Gastrocnemius medialis (tissue), 4 donors: ENCODE measurements around the gene SCNN1B. TPM values are rescaled to one million over a fixed set of nuclear protein-coding genes. Genes with fewer than 3 reads are reported as not detected.

ENCODE experiments used
- ATAC-seq, 2 donors: fragments of 150-250 bp; one replicate each; pipeline ENCODE4 v1.9.1; 2016
- DNase-seq, 2 donors: peaks; one replicate each; pipeline ENCODE4 v3.0.0-alpha.2; 2019
- H3K27ac ChIP-seq, 4 donors: fragments of 200-600 bp; sonication (generic); 1 replicate in 1 of 4; 2 replicates in 3 of 4; pipeline ENCODE4 v1.5.1; 2016 to 2018; ENCODE audit warnings: mild to moderate bottlenecking in 2 of 4, moderate library complexity in 1 of 4
- H3K27me3 ChIP-seq, 3 donors: fragments of 200-600 bp; sonication (generic) in 2 of 3; 1 replicate in 1 of 3; 2 replicates in 2 of 3; pipeline versions ENCODE4 v1.5.1 to v1.6.0; 2016 to 2019; ENCODE audit warnings: mild to moderate bottlenecking in 1 of 3, moderate library complexity in 1 of 3
- H3K36me3 ChIP-seq, 2 donors: fragments of 200-600 bp; sonication (generic) in 1 of 2; one replicate each; pipeline ENCODE4 v1.5.1; 2017 to 2018
- H3K4me1 ChIP-seq, 2 donors: fragments of 200-600 bp; sonication (generic) in 1 of 2; one replicate each; pipeline ENCODE4 v1.5.1; 2016 to 2017; ENCODE audit warnings: mild to moderate bottlenecking in 2 of 2
- H3K4me3 ChIP-seq, 4 donors: fragments of 200-600 bp; sonication (generic) in 3 of 4; 1 replicate in 1 of 4; 2 replicates in 3 of 4; pipeline ENCODE4 v1.5.1; 2016 to 2019; ENCODE audit warnings: mild to moderate bottlenecking in 2 of 4
- H3K9me3 ChIP-seq, 3 donors: fragments of 200-600 bp; sonication (generic) in 2 of 3; 1 replicate in 1 of 3; 2 replicates in 2 of 3; pipeline ENCODE4 v1.5.1; 2016 to 2019
- POLR2A ChIP-seq, 2 donors: fragments of 450-650 bp; IDR thresholded peaks; one replicate each; pipeline ENCODE4 v1.6.1; 2017; ENCODE audit warnings: antibody characterized with exemption in 2 of 2, mild to moderate bottlenecking in 2 of 2, moderate library complexity in 2 of 2
- in situ Hi-C, 4 donors: fragments of 200-750 bp; cut with MboI; loops; one replicate each; pipeline versions ENCODE4 v1.15.0 to v1.8.0; 2017; ENCODE audit warnings: low sequenced_read_pairs in 4 of 4
- intact Hi-C: fragments of 100-400 bp; cut with DNase I; formaldehyde crosslinking; loops from one replicate; pipeline ENCODE4 v1.15.1; 2023; ENCODE audit warnings: low total_unique reads
- total RNA-seq, 4 donors: library from RNA; depleted of rRNA; stranded (reverse); fragments of >200 nt; gene quantifications; one replicate each; pipeline versions ENCODE4 v1.1.0 to v1.2.3, GENCODE V29; 2016
- TF ChIP-seq, protein P1 (sequence below), 5 experiments: fragments of 450-650 bp in 3 of 5; fragments of 200-600 bp in 2 of 5; sonication (generic) in 2 of 5; IDR thresholded peaks in 4 of 5; conservative IDR thresholded peaks in 1 of 5; 1 replicate in 4 of 5; 2 replicates in 1 of 5; pipeline ENCODE4 v1.5.1; 2016 to 2019; ENCODE audit warnings: antibody characterized with exemption in 5 of 5, mild to moderate bottlenecking in 3 of 5, moderate library complexity in 3 of 5

Gene SCNN1B
- total RNA-seq, 4 donors from 2014 or later, result 0.81 to 2.3 (median 0.99) TPM

DNA sequence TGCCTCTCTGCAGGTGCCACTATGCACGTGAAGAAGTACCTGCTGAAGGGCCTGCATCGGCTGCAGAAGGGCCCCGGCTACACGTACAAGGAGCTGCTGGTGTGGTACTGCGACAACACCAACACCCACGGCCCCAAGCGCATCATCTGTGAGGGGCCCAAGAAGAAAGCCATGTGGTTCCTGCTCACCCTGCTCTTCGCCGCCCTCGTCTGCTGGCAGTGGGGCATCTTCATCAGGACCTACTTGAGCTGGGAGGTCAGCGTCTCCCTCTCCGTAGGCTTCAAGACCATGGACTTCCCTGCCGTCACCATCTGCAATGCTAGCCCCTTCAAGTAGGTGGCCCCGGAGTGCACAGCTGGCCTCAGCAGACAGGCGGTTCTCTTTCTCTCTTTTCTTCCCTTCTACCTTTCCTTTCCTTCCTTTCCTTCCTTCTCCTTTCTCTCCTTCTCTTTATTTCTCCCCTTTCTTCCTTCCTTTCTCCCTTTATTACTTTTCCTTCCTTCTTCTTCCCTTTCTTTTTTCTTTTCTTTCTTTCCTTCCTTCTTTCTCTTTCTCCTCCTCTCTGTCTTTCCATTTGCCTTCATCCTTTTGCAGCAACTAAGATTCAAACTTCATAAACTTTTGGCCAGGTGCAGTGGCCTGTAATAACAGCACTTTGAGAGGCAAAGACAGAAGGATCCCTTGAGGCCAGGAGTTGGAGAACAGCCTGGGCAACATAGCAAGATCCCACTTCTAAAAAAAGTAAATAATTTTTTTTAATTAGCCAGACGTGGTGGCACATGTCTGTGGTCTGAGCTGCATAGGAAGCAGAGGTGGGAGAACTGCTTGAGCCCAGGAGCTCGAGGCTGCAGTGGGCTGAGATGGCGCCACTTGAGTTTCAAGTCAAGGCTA, 46.7 kb downstream of the SCNN1B start:
- DNase-seq (no peak), ATAC-seq (no peak)
- no peak for TF ChIP-seq POLR2A (IDR thresholded peaks at IDR 0.05)
- TF ChIP-seq, protein P1, sequence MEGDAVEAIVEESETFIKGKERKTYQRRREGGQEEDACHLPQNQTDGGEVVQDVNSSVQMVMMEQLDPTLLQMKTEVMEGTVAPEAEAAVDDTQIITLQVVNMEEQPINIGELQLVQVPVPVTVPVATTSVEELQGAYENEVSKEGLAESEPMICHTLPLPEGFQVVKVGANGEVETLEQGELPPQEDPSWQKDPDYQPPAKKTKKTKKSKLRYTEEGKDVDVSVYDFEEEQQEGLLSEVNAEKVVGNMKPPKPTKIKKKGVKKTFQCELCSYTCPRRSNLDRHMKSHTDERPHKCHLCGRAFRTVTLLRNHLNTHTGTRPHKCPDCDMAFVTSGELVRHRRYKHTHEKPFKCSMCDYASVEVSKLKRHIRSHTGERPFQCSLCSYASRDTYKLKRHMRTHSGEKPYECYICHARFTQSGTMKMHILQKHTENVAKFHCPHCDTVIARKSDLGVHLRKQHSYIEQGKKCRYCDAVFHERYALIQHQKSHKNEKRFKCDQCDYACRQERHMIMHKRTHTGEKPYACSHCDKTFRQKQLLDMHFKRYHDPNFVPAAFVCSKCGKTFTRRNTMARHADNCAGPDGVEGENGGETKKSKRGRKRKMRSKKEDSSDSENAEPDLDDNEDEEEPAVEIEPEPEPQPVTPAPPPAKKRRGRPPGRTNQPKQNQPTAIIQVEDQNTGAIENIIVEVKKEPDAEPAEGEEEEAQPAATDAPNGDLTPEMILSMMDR (IDR thresholded peaks at IDR 0.05 in 4 of 5, conservative IDR thresholded peaks at IDR 0.05 in 1 of 5), result no peak
- in situ Hi-C loops (no loop called here), intact Hi-C loops (loop anchor here (2.0 kb wide), 1 partner anchor 86 kb away; no protein-coding TSS in a partner anchor)
- Histone ChIP-seq H3K27me3 (no peaks in the 10 kb centered on the region), H3K4me3 (no peak overlapping the region), H3K27ac (no peak overlapping the region), H3K9me3 (no peaks in the 10 kb centered on the region), H3K4me1 (no peaks in the 10 kb centered on the region), H3K36me3 (no peaks in the 10 kb centered on the region)

- TF ChIP-seq POLR2A (IDR thresholded peaks at IDR 0.05), result no peak
- TF ChIP-seq, protein P1 (IDR thresholded peaks at IDR 0.05 in 4 of 5, conservative IDR thresholded peaks at IDR 0.05 in 1 of 5), result no peak
- Histone ChIP-seq H3K9me3 (no peaks in the 10 kb centered on the region), H3K4me1 (no peaks in the 10 kb centered on the region), H3K27me3 (no peaks in the 10 kb centered on the region), H3K36me3 (no peaks in the 10 kb centered on the region), H3K4me3 (no peak overlapping the region), H3K27ac (no peak overlapping the region)
- intact Hi-C loops, result no loop called here
- ATAC-seq (no peak), DNase-seq (no peak)
- in situ Hi-C loops, result no loop called here
Measured at GRCh38 chr16:23351360-23351759, 49.3 kb downstream of the SCNN1B start.

DNA sequence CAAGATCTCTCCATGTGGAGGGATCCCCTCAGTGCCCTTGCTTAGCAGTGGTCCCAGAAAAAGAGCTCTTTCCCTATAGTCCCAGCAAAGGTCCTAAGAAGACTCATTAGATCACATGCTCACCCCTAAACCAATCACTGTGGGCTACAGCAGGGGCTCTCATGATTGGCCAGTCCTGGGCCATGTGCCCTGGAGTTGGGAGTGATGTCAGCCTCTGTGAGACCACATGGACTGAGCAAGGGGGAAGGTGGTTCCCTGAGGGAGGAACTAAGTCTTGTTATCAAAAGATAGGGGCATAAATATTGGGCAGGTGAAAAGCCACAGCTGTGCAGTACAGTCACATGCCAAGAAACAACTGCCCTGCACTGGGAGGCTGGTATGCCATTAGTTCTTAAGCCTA, 51.3 kb downstream of the SCNN1B start:
- TF ChIP-seq POLR2A (IDR thresholded peaks at IDR 0.05), result no peak
- TF ChIP-seq, protein P1 (IDR thresholded peaks at IDR 0.05 in 4 of 5, conservative IDR thresholded peaks at IDR 0.05 in 1 of 5), result no peak
- ATAC-seq, result no peak
- no peak for DNase-seq
- Histone ChIP-seq H3K4me3 (no peak overlapping the region), H3K27me3 (no peaks in the 10 kb centered on the region), H3K9me3 (no peaks in the 10 kb centered on the region), H3K4me1 (no peaks in the 10 kb centered on the region), H3K27ac (no peak overlapping the region), H3K36me3 (no peaks in the 10 kb centered on the region)
- in situ Hi-C loops (no loop called here), intact Hi-C loops (no loop called here)

- intact Hi-C loops, result no loop called here
- H3K36me3 ChIP-seq, result no peaks in the 10 kb centered on the region
- no peak for ATAC-seq
Measured at GRCh38 chr16:23354246-23354645, 52.1 kb downstream of the SCNN1B start.

More at GRCh38 chr16:23354246-23354645, 52.1 kb downstream of the SCNN1B start:
- Histone ChIP-seq H3K27me3 (no peaks in the 10 kb centered on the region), H3K4me1 (no peaks in the 10 kb centered on the region), H3K27ac (no peak overlapping the region), H3K4me3 (no peak overlapping the region), H3K9me3 (no peaks in the 10 kb centered on the region)
- TF ChIP-seq POLR2A (IDR thresholded peaks at IDR 0.05), result no peak
- TF ChIP-seq, protein P1 (IDR thresholded peaks at IDR 0.05 in 4 of 5, conservative IDR thresholded peaks at IDR 0.05 in 1 of 5), result no peak
- in situ Hi-C loops, result no loop called here
- DNase-seq, result no peak
